ENCODE data around the gene ZKSCAN2. TPM values are rescaled to one million over a fixed set of nuclear protein-coding genes. Genes with fewer than 3 reads are reported as not detected.

ZKSCAN2 gene
- total and polyA plus RNA-seq, 3 donors from 2014 or later, result 10.3 to 18.8 (median 17.4) TPM

- no peaks in the 10 kb centered on the region for H3K4me1 ChIP-seq
- no peak for DNase-seq
Observed at GRCh38 chr16:25291580-25291979, 33.9 kb upstream of the ZKSCAN2 start.

GRCh38 chr16:25289466-25289865, 31.8 kb upstream of the ZKSCAN2 start:
- TF ChIP-seq POLR2A (IDR thresholded peaks at IDR 0.05), result no peak
- Histone ChIP-seq H3K27ac (no peak overlapping the region), H3K9me3 (no peaks in the 10 kb centered on the region), H3K36me3 (ENCODE audit: low read depth, missing control alignments) (no peaks in the 10 kb centered on the region), H3K4me1 (no peaks in the 10 kb centered on the region), H3K4me3 (no peak overlapping the region), H3K27me3 (no peaks in the 10 kb centered on the region)
- intact Hi-C loops (cut with DNase I; ENCODE audit: low total_unique reads), result no loop called here
- DNase-seq, result no peak
- 95% methylated on average over 3 of the region's 3 CpGs for WGBS, 2 donors

More at GRCh38 chr16:25291580-25291979, 33.9 kb upstream of the ZKSCAN2 start:
- no peak overlapping the region for H3K27ac ChIP-seq
- H3K9me3 ChIP-seq, result no peaks in the 10 kb centered on the region
- H3K4me3 ChIP-seq, result no peak overlapping the region
- intact Hi-C loops (cut with DNase I; ENCODE audit: low total_unique reads), result no loop called here
- TF ChIP-seq CTCF (IDR thresholded peaks at IDR 0.05), result no peak
- no peaks in the 10 kb centered on the region for H3K36me3 ChIP-seq (ENCODE audit: low read depth, missing control alignments)
- no peaks in the 10 kb centered on the region for H3K27me3 ChIP-seq
- 33 to 41% methylated on average over 3 of the region's 3 CpGs for WGBS, 2 donors

- no peaks in the 10 kb centered on the region for H3K9me3 ChIP-seq
- TF ChIP-seq CTCF (IDR thresholded peaks at IDR 0.05) (no peak), POLR2A (IDR thresholded peaks at IDR 0.05) (no peak)
- H3K27ac ChIP-seq, result no peak overlapping the region
- H3K4me3 ChIP-seq, result no peak overlapping the region
- intact Hi-C loops (cut with DNase I; ENCODE audit: low total_unique reads), result no loop called here
- H3K4me1 ChIP-seq, result no peaks in the 10 kb centered on the region
- no peaks in the 10 kb centered on the region for H3K27me3 ChIP-seq
- no peak for DNase-seq
- 56 to 80% methylated on average over 6 to 7 of the region's 7 CpGs for WGBS, 2 donors
- no peaks in the 10 kb centered on the region for H3K36me3 ChIP-seq (ENCODE audit: low read depth, missing control alignments)
Observed at GRCh38 chr16:25279491-25279890, 21.8 kb upstream of the ZKSCAN2 start.

GRCh38 chr16:25271421-25271820, 13.8 kb upstream of the ZKSCAN2 start:
- no peak for DNase-seq
- no peak overlapping the region for H3K27ac ChIP-seq
- no peaks in the 10 kb centered on the region for H3K4me1 ChIP-seq
- H3K9me3 ChIP-seq, result no peaks in the 10 kb centered on the region
- intact Hi-C loops (cut with DNase I; ENCODE audit: low total_unique reads), result no loop called here
- WGBS, 2 donors, result 45 to 73% methylated on average over 5 of the region's 5 CpGs
- no peaks in the 10 kb centered on the region for H3K27me3 ChIP-seq
- no peak overlapping the region for H3K4me3 ChIP-seq
- H3K36me3 ChIP-seq (ENCODE audit: low read depth, missing control alignments), result no peaks in the 10 kb centered on the region
- TF ChIP-seq POLR2A (IDR thresholded peaks at IDR 0.05), result no peak
- no peak for TF ChIP-seq CTCF (IDR thresholded peaks at IDR 0.05)

GRCh38 chr16:25270577-25270976, 12.9 kb upstream of the ZKSCAN2 start:
- intact Hi-C loops (cut with DNase I; ENCODE audit: low total_unique reads), result no loop called here
- no peaks in the 10 kb centered on the region for H3K36me3 ChIP-seq (ENCODE audit: low read depth, missing control alignments)
- H3K27me3 ChIP-seq, result no peaks in the 10 kb centered on the region
- no peak overlapping the region for H3K27ac ChIP-seq
- no peak for DNase-seq
- H3K4me3 ChIP-seq, result no peak overlapping the region
- H3K9me3 ChIP-seq, result no peaks in the 10 kb centered on the region
- TF ChIP-seq CTCF (IDR thresholded peaks at IDR 0.05) (no peak), POLR2A (IDR thresholded peaks at IDR 0.05) (no peak)
- H3K4me1 ChIP-seq, result no peaks in the 10 kb centered on the region
- WGBS, 2 donors, result 83 to 86% methylated on average over 6 of the region's 6 CpGs

Measured in testis (tissue), 3 donors.